Esophagus squamous epithelium (tissue), 4 donors: Measurements from ENCODE around the gene CEP20.

Experiments
- POLR2A ChIP-seq, 4 donors: fragments of 450-650 bp; IDR thresholded peaks; one replicate each; pipeline ENCODE4 v1.6.1; 2017; ENCODE audit warnings: antibody characterized with exemption in 4 of 4, mild to moderate bottlenecking in 4 of 4, moderate library complexity in 3 of 4
- TF ChIP-seq, protein P1 (sequence below), 6 experiments: fragments of 450-650 bp in 4 of 6; fragments of 200-600 bp in 2 of 6; sonication (generic) in 2 of 6; IDR thresholded peaks; one replicate each; pipeline ENCODE4 v1.5.1; 2016 to 2019; ENCODE audit warnings: antibody characterized with exemption in 6 of 6, mild to moderate bottlenecking in 4 of 6, moderate library complexity in 4 of 6

DNA sequence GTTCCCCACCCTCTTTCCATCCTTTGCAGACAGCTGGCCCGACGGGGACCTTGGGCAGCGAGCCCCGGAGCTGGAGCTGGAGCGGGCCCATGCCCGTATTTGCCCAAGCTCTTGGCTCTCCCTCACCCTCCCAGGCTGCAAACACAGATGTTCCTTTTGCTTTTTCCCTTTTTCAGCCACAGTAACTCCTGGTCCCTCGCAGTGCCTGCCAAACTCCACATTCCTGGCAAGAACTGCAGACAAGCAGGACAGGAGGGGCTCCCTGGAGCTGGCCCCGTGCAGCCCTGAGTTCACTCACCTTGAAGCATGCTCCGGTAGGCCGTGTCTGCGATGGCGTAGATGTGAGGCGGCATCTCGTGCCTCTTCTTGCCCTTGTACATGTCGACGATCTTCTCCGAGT lies 65.4 kb downstream of the CEP20 start:
- TF ChIP-seq, protein P1, sequence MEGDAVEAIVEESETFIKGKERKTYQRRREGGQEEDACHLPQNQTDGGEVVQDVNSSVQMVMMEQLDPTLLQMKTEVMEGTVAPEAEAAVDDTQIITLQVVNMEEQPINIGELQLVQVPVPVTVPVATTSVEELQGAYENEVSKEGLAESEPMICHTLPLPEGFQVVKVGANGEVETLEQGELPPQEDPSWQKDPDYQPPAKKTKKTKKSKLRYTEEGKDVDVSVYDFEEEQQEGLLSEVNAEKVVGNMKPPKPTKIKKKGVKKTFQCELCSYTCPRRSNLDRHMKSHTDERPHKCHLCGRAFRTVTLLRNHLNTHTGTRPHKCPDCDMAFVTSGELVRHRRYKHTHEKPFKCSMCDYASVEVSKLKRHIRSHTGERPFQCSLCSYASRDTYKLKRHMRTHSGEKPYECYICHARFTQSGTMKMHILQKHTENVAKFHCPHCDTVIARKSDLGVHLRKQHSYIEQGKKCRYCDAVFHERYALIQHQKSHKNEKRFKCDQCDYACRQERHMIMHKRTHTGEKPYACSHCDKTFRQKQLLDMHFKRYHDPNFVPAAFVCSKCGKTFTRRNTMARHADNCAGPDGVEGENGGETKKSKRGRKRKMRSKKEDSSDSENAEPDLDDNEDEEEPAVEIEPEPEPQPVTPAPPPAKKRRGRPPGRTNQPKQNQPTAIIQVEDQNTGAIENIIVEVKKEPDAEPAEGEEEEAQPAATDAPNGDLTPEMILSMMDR (IDR thresholded peaks at IDR 0.05), result no peak
- TF ChIP-seq POLR2A (IDR thresholded peaks at IDR 0.05), result no peak
